Mucosa of gallbladder (tissue), 1 donor: ENCODE data around the gene RNF7. TPM values are rescaled to one million over a fixed set of nuclear protein-coding genes. Genes with fewer than 3 reads are reported as not detected.
"Not testable (repeated sequence)": the region's sequence is repeated elsewhere in the genome, so short reads cannot be mapped to it uniquely, and the experiment has no call there.

Experiments
- DNase-seq: peaks from one replicate; pipeline ENCODE4 v3.0.0-alpha.2; 2020; ENCODE audit warnings: low spot score
- total RNA-seq: library from RNA; stranded (reverse); gene quantifications from one replicate; pipeline ENCODE4 v1.2.1, GENCODE V29; 2021
- donor health status: DM: no; HTN: no; CAD: no.

The RNF7 gene
- total RNA-seq, 1 donor from 2014 or later = 88.2 TPM

DNA sequence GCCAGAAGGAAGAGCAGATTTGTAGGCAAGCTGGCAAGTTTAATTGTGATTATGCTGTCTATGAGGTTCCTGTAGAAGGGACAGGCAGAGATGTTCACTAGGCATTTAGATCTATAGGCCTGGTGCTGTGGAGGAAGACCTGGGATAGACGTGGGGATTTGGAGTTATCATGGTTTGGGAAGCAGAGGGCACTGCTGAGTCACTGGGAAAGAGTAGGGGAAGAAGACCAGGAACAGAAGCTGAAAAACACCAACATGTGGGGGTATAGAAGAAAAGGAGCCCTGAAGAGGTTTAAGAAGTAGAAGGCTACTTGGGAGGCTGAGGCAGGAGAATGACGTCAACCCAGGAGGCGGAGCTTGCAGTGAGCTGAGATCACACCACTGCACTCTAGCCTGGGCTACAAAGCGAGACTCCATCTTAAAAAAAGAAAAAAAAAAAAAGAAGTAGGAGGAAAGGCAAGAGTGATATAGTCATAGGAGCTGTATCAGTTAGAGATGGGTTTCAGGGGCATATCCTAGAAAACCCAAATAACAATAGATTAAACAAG, 44.4 kb downstream of the RNF7 start:
- no peak for DNase-seq

DNA sequence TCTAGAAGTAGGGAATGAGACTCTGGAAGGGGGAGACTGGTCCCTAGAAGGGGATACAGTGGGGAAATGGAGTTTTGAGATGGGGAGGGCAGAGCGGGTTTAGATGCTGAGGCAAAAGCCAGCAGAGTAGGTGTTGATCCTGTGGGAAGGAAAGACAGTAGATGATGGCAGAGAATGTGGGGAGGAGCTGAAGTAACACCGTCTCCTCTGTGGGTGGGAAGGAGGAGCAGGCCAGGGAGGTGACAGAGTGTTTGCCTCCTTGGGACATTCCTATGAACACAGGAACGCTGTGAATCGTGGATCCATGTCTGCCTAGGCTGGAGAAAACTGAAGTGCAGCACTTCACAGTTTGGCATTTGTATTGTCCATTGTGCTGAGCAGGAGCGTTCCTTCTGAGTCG, 45.5 kb downstream of the RNF7 start:
- DNase-seq = no peak

DNA sequence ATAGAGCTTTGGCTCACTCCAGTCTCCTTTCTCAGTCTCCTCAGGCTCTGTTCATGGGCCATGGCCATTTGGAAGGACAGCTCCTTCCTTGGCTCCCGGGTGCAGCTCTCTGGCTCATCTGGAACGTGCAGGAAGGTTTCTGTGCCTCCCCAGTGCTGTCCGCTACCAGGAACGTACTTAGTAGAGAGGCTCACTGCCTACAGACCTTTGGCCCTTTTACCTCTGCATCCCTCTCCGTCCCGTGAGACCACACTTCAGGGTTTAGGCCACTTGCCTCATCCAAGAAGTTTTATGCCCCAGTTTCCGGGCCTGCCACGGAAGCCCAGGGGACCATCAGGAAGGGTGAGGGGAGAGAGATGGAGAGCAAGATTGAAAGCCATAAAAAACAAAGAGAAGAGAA, 46.0 kb downstream of the RNF7 start:
- no peak for DNase-seq

DNA sequence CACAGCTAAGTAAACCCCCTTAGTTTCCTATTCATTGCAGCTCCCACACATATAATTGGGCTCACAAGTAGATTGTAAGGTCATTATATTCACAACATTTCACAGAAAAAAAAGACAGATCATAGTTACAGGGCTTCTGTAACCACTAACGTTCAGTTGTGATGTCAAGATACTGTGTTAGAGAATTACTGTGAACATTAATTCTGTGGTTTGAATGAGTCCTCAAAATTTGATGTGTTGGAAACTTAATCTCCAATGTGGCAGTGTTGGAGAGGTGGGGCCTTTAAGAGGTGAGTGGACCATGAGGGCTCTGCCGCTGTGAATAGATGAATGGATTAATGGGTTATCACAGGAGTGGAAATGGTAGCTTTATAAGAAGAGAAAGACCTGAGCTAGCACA, 46.4 kb downstream of the RNF7 start:
- DNase-seq = no peak

DNA sequence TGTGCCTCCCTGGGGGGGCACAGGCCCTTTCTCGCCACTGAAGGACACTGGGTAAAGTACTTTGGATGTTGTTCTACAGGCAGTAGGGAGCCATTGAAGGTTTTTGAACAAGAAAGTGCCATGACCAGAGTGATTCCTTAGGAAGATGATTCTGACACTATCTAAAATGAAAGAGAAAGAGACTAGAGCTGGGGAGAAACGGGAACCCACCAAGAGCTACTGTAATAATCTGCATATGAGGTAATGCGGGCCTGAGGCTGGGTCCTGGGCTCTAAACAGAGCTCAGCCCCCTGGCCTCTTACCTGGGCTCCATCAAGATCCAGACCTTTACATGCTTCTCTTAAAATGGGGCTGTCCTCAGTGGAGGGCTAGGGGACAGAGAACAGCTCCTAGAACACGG, 50.1 kb downstream of the RNF7 start:
- no peak for DNase-seq

DNA sequence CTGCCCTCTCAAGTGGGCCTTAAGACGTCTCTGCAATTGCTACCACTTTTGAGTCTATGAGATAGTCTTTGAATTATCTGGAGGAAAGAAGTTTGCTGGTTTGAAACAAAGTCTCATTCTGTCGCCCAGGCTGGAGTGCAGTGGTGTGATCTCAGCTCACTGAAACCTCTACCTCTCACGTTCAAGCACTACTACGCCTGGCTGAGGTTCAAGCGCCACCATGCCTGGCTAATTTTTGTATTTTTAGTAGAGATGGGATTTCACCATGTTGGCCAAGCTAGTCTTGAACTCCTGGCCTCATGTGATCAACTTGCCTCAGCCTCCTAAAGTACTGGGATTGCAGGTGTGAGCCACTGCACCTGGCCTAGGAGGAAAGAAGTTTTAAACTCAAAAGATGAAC, 50.7 kb downstream of the RNF7 start:
- DNase-seq = not testable (repeated sequence)

DNA sequence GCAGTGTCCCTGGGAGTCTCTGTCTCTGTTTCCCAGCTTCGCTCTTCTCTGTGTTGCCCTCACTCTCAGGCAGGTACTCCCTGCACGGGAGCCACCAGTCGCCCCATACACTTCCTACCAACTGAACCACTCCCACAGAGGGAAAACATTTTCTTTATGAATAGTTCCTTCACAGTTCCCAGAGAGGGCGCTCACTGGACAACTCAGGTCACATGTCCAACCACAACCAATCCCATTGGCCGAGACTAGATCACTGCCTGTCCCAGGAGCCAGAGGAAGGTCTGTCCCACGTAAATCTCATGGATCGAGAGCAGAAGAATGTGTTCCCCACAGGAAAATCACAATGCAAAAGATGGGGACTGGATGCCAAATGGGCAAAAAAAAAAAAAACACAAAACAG, 51.2 kb downstream of the RNF7 start:
- no peak for DNase-seq

DNA sequence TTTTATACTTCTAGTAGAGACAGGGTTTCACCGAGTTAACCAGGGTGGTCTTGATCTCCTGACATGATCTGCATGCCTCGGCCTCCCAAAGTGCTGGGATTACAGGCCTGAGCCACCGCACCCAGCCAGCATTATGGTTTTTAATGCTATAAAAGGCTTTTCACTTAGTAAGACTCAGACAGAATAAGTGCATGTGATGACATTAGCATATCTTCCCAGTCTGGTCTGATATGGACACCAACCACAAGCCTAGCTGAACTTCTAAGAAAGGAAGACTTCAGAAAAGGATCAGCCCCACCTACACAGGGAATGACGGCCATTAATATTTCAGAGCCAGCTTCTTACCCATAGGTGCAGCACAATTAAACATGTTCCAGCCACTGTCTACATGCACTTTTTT, 52.1 kb downstream of the RNF7 start:
- DNase-seq = no peak

DNA sequence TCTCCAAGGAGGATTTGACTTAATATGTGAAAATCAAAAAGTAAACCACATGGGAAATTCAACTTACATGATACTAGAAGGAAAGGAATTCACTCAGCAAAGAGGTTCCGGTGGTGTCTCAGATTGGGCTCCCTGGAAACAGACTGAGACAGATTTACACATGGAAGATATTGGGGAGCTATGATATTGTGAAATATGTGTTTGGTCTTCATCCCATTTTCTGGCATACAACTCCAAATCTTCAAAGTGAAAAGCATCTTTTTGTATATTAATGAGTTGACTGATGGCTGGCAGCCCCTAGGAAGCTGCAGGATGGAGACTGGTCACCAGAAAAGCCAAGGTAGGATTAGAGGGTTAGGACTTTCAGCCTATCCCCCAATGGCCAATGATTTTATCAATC, 54.4 kb downstream of the RNF7 start:
- no peak for DNase-seq

DNA sequence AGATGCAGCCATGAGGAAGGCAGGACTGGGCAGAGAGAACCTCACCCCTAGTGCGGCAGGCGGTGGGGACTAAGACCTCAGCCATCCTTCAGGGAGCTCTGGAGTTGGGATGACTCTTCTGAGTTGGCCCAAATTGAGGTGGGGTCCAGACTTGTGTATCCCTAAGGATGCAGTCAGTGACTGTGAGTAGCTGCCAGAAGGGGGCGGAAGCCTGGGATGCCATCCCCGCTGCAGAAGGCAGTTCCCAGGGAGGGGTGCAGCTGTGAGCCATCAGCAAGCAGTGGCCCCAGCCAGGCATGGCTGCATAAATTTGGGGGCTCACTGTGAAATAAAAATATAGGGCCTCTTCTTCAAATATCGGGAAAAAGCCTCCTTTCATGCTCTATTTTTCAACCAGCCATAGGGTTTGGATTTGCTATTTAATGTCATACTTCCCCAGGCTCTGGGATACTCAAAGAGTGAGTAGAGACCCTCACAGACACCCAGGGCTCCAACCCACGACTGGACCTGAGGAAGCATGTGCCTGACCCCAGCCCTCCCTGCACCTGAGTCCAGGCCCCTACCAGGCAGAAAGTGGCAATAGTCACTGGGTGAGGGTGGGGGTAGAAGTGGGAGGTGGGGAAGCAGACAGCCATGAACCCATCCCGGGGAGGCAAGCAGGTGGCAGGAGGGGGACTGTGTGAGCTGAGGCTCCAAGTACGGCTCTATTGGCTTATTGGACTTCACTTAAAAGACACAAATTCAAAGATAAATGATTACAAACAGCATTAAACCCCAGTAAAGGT, 55.6 kb downstream of the RNF7 start:
- no peak for DNase-seq

DNA sequence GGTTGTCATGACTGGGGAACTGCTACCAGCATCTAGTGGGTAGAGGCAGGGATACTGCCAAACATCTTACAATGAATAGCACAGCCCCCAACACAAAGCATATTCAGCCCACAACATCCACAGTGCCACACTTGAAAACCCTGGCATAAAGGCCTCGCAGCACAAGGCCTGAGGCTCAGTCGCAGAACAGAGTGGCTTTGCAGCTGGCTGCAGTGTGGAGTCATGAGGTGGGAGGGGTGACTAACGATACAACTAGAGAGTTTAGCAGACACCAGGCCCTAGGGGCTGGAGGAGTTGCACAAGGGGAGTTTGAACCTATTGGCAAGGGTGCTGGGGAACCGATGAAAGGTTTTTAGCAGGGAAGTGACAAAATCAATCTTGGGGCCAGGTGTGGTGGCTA, 57.2 kb downstream of the RNF7 start:
- DNase-seq = no peak

DNA sequence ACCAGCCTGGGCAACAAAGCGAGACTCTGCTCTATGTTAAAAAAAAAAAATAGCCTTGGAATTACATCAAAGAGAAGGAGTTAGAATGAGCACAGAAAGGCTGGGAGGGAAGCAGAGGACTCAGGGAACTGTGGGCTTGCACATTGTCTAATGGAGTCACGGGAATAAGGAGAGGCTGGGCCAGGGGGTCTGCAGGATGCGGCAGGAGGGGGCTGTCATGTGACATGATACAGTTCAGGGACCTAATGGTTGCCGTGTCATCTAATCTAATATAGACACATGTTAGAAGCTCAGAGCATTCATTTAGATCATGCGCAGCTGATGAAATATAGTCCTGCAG, 57.6 kb downstream of the RNF7 start:
- no peak for DNase-seq

DNA sequence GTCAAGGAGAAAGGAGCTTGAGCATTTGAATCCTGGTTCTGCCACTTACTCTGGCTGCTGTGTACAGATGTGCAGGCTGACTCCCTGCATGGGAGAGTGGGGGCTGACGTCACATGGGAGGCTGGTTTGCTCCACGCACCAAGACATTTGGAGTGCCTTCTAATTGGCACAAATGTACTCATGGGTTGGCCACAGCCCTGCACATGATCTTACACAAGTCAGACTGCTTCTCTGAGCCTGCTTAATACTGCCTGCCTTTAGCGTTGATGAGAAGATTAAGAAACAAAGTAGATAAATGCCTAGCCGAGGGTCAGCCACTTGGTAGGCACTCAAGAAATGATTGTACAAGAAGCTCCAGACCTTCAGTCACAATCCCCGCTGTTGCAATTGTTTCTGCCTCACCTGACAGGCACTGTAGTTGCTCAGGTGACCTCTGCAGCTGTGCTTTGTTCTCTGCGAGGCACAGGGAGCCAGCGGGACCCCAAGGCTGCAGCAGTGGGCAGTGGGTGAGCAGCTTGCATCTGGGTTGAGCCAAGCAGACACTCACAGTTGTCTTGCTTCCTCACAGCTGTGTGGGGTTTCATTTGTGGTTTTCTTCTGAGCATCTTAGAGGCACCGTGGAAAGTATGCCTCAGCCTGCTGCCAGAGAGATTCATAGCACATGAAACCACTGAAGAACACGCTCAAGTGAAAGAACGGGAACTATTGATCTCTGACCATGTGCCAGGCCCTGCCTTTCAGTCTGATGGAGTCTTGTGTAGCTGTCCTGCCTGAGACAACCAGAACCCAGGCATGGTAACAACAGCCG, 58.2 kb downstream of the RNF7 start:
- peak; percentile 56 for DNase-seq

Other genes starting within 250 kb of the RNF7 start
- not detected for gene GRK7, start 25.1 kb downstream of the RNF7 start, total RNA-seq
- 75.4 TPM for gene ATP1B3, start 138.3 kb downstream of the RNF7 start, total RNA-seq